Measurements from ENCODE around the gene GRK2. TPM values are rescaled to one million over a fixed set of nuclear protein-coding genes. Genes with fewer than 3 reads are reported as not detected.

GRK2 gene
- 26.3 and 47.2 TPM in 2 replicates for total RNA-seq

DNA sequence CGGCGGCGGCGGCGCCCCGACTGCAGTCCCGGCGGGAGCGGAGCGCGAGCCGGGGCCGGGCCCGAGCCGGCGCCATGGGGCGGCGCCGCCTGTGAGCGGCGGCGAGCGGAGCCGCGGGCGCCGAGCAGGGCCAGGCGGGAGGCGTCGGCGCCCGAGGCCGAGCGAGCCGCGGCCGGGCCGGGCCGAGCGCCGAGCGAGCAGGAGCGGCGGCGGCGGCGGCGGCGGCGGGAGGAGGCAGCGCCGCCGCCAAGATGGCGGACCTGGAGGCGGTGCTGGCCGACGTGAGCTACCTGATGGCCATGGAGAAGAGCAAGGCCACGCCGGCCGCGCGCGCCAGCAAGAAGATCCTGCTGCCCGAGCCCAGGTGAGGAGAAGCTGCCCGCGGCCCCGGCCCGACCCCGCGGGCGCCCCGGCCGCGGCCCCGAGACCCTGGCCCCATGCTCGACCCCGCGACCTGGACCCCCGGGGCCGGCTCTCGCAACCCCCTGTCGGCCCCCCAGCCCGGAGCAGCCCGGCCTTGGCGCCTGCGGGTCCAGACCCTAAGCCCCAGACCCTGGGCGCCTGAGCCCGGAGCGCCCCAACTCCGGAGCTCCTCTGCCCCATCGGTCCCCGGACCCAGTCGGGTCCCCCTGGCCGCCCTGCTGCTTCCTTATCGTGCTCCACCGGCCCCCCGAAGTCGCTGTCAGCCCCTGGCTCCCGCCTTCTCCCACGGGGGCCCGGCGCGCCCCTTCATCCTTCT is at the start of gene GRK2:
TSS of gene GRK2 (plus strand) at position 25 of the 739 bp plus-strand sequence. CDS start at position 252, 227 bp downstream.

DNA sequence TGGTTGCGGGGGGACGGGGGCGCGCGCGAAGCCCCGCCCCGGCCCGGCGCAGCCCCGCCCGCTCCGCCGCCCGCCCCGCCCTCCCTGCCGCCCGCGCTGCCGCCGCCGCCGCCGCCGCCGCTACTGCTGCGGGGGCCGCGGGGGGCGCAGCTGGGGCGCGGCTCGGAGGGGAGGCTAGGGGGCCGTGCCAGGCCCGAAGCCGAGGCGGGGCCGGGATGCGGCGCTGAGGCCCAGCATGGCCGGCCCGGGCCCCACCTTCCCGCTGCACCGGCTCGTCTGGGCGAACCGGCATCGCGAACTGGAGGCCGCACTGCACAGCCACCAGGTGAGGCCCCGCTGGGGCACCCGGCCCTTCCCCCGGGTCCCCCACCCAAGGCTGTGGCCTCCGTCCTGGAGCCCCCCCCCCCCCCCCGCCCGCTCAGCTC is 23.0 kb downstream of the GRK2 start, which contains the start of gene ANKRD13D:
TSS of gene ANKRD13D (plus strand) at position 78 of the 425 bp plus-strand sequence. CDS start at position 236, 158 bp downstream.

DNA sequence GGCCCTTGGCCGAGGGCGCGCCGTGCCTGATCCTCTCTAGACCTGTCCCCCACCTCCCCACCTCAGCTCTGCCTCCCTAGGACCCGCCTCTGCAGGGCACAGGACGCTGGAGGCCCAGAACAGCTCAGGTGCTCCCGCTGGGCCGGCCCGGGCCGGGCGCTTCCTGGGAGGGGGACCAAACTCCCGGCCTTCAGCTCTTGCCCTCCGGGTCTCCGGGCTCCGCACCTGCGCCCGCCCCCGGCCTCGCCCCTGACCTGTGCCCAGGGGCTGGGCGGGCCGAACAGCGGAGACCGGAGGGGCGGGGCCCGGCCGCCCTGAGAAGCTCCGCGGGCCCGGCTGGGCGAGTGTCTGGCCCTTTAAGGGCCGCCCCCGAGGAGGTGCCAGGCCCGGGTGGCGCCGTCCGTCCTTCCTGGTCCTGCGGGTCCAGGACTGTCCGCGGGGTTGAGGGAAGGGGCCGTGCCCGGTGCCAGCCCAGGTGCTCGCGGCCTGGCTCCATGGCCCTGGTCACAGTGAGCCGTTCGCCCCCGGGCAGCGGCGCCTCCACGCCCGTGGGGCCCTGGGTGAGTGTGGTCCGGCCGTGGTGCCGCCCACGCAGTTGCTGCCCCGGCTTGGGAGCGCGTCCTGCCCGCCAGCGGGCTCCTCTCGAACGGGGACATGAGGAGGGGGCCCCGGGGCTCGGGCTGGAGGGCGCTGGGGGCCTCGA is 37.0 kb downstream of the GRK2 start, which contains the start of gene SSH3:
TSS of gene SSH3 (plus strand) at position 399 of the 703 bp plus-strand sequence. CDS start at position 495, 96 bp downstream.

Other genes with a start within 250 kb of the GRK2 start
- gene SYT12, start 243.3 kb upstream of the GRK2 start, total RNA-seq = under 0.01 and 2.0 TPM in 2 replicates
- 7.6 and 22.1 TPM in 2 replicates for gene RHOD, start 209.6 kb upstream of the GRK2 start, total RNA-seq
- 48.1 and 62.0 TPM in 2 replicates for gene KDM2A, start 147.2 kb upstream of the GRK2 start, total RNA-seq
- gene ANKRD13D, start 22.8 kb downstream of the GRK2 start, total RNA-seq = 30.2 and 40.7 TPM in 2 replicates
- 7.7 and 10.3 TPM in 2 replicates for gene SSH3, start 37.1 kb downstream of the GRK2 start, total RNA-seq
- 73.3 and 120 TPM in 2 replicates for gene POLD4, start 87.1 kb downstream of the GRK2 start, total RNA-seq
- gene CLCF1, start 107.1 kb downstream of the GRK2 start, total RNA-seq = 5.2 and 5.5 TPM in 2 replicates
- 6.3 and 18.8 TPM in 2 replicates for gene RAD9A, start 125.5 kb downstream of the GRK2 start, total RNA-seq
- 293 and 375 TPM in 2 replicates for gene PPP1CA, start 135.4 kb downstream of the GRK2 start, total RNA-seq
- not detected in 2 replicates for gene TBC1D10C, start 137.6 kb downstream of the GRK2 start, total RNA-seq
- gene CARNS1, start 149.2 kb downstream of the GRK2 start, total RNA-seq = under 0.01 and 0.22 TPM in 2 replicates
- gene RPS6KB2, start 162.0 kb downstream of the GRK2 start, total RNA-seq = 59.7 and 71.3 TPM in 2 replicates
- 0.29 and 1.3 TPM in 2 replicates for gene PTPRCAP, start 171.2 kb downstream of the GRK2 start, total RNA-seq
- gene CORO1B, start 177.0 kb downstream of the GRK2 start, total RNA-seq = 115 and 145 TPM in 2 replicates
- not detected in 2 replicates for gene GPR152, start 186.3 kb downstream of the GRK2 start, total RNA-seq
- gene CABP4, start 188.9 kb downstream of the GRK2 start, total RNA-seq = not detected in 2 replicates
- gene TMEM134, start 202.8 kb downstream of the GRK2 start, total RNA-seq = 12.2 and 44.2 TPM in 2 replicates
- 33.9 and 87.1 TPM in 2 replicates for gene AIP, start 216.6 kb downstream of the GRK2 start, total RNA-seq
- gene PITPNM1, start 238.9 kb downstream of the GRK2 start, total RNA-seq = 31.3 and 33.5 TPM in 2 replicates
- gene CDK2AP2, start 241.7 kb downstream of the GRK2 start, total RNA-seq = 27.1 and 67.6 TPM in 2 replicates

All from placental pericyte (primary cell).